Naive thymus-derived CD8-positive, alpha-beta T cell (primary cell): ENCODE data around the gene FSD2. TPM values are rescaled to one million over a fixed set of nuclear protein-coding genes. Genes with fewer than 3 reads are reported as not detected.
A peak's percentile ranks its signal among the peaks of the same experiment; 100 is the strongest.

ENCODE experiments used
- ATAC-seq, 2 donors: fragments of 150-1000 bp; cut with Tn5 transposase in 1 of 2; sonication (Bioruptor Pico), chemical (Tn5 transposase) in 1 of 2; 1 replicate in 1 of 2; 2 replicates in 1 of 2; pipeline ENCODE4 v1.10.0; 2021; ENCODE audit warnings: mild to moderate bottlenecking in 2 of 2, moderate library complexity in 2 of 2
- POLR2A ChIA-PET: fragments of 350-600 bp; sonication (Branson Sonifier 250); formaldehyde crosslinking; loops from one replicate; lab custom pipeline; 2021; ENCODE audit warnings: antibody characterized with exemption; lab: Charles Lee
- DNase-seq, 10 donors: peaks; one replicate each; pipeline versions ENCODE4 v3.0.0 to v3.0.0-alpha.2; 2020 to 2022
- H3K27ac Mint-ChIP-seq, 10 donors: one replicate each; pipeline ENCODE4 v1.8.0; 2020 to 2022; ENCODE audit warnings: mild to moderate bottlenecking in 10 of 10, mixed read lengths in 10 of 10, moderate library complexity in 4 of 10, inconsistent platforms in 1 of 10
- H3K27me3 Mint-ChIP-seq, 5 donors: one replicate each; pipeline ENCODE4 v1.8.0; 2021 to 2022; ENCODE audit warnings: mixed read lengths in 5 of 5
- H3K36me3 Mint-ChIP-seq, 3 donors: one replicate each; pipeline ENCODE4 v1.8.0; 2020 to 2022; ENCODE audit warnings: mixed read lengths in 3 of 3, mild to moderate bottlenecking in 2 of 3, inconsistent platforms in 1 of 3
- H3K4me1 Mint-ChIP-seq, 4 donors: one replicate each; pipeline ENCODE4 v1.8.0; 2021 to 2022; ENCODE audit warnings: mixed read lengths in 4 of 4
- H3K4me3 Mint-ChIP-seq, 10 donors: one replicate each; pipeline ENCODE4 v1.8.0; 2020 to 2022; ENCODE audit warnings: mild to moderate bottlenecking in 10 of 10, mixed read lengths in 10 of 10, moderate library complexity in 6 of 10, inconsistent platforms in 1 of 10
- H3K9me3 Mint-ChIP-seq, 9 donors: one replicate each; pipeline ENCODE4 v1.8.0; 2020 to 2022; ENCODE audit warnings: mixed read lengths in 9 of 9, mild to moderate bottlenecking in 3 of 9, inconsistent platforms in 1 of 9, moderate library complexity in 1 of 9
- polyA plus RNA-seq, 3 donors: library from polyadenylated mRNA; unstranded; fragments of 300-500 nt; fragmentation: Illumina TruSeq; gene quantifications; one replicate each; pipeline ENCODE4 v1.2.3, GENCODE V29; 2021
- total RNA-seq, 8 experiments: library from RNA in 2 of 8; stranded (reverse) in 2 of 8; gene quantifications; one replicate each; pipeline ENCODE4 v1.2.3 and lab custom pipeline; 2021 to 2026

FSD2 gene
- total and polyA plus RNA-seq, 5 experiments from 2014 or later: 0.08 to 0.17 TPM; not detected in 3

- POLR2A ChIA-PET: no interaction called here
- H3K27ac Mint-ChIP-seq: no peak overlapping the region
- H3K27me3 Mint-ChIP-seq: peaks cover 13 to 31% (median 28%) of the 10 kb centered on the region in 5 donors
Measured at GRCh38 chr15:82803793-82804574, 1.9 kb downstream of the FSD2 start.

GRCh38 chr15:82802497-82802896, 3.4 kb downstream of the FSD2 start:
- ATAC-seq (no peak), DNase-seq (no peak)
- Mint-ChIP-seq H3K27ac (no peak overlapping the region), H3K9me3 (no peaks in the 10 kb centered on the region), H3K27me3 (peaks cover 14 to 33% (median 31%) of the 10 kb centered on the region in 5 donors), H3K4me3 (no peak overlapping the region), H3K36me3 (no peaks in the 10 kb centered on the region), H3K4me1 (peaks cover 0 to 11% (median 0%) of the 10 kb centered on the region in 4 donors)
- POLR2A ChIA-PET: no interaction called here

More at GRCh38 chr15:82803793-82804574, 1.9 kb downstream of the FSD2 start:
- no peaks in the 10 kb centered on the region for H3K9me3 Mint-ChIP-seq
- H3K36me3 Mint-ChIP-seq: no peaks in the 10 kb centered on the region
- peaks cover 4 to 16% (median 6%) of the 10 kb centered on the region in 4 donors for H3K4me1 Mint-ChIP-seq
- ATAC-seq (no peak), DNase-seq (no peak)
- H3K4me3 Mint-ChIP-seq: no peak overlapping the region

GRCh38 chr15:82799183-82799841, 6.6 kb downstream of the FSD2 start:
- H3K4me3 Mint-ChIP-seq: no peak overlapping the region
- peaks cover 14 to 40% (median 31%) of the 10 kb centered on the region in 5 donors for H3K27me3 Mint-ChIP-seq
- H3K9me3 Mint-ChIP-seq: peaks cover 0 to 6% (median 2%) of the 10 kb centered on the region in 9 donors
- no peaks in the 10 kb centered on the region for H3K4me1 Mint-ChIP-seq
- DNase-seq (no peak), ATAC-seq (no peak)
- POLR2A ChIA-PET: no interaction called here
- H3K36me3 Mint-ChIP-seq: peaks cover 0 to 2% (median 1%) of the 10 kb centered on the region in 3 donors
- H3K27ac Mint-ChIP-seq: no peak overlapping the region

GRCh38 chr15:82798531-82799166, 7.2 kb downstream of the FSD2 start:
- POLR2A ChIA-PET: no interaction called here
- ATAC-seq (no peak), DNase-seq (no peak)
- H3K4me3 Mint-ChIP-seq: no peak overlapping the region
- H3K9me3 Mint-ChIP-seq: peaks cover 3 to 13% (median 8%) of the 10 kb centered on the region in 9 donors
- peaks cover 16 to 42% (median 31%) of the 10 kb centered on the region in 5 donors for H3K27me3 Mint-ChIP-seq
- H3K36me3 Mint-ChIP-seq: peaks cover 0 to 9% (median 7%) of the 10 kb centered on the region in 3 donors
- no peak overlapping the region for H3K27ac Mint-ChIP-seq
- H3K4me1 Mint-ChIP-seq: no peaks in the 10 kb centered on the region

DNA sequence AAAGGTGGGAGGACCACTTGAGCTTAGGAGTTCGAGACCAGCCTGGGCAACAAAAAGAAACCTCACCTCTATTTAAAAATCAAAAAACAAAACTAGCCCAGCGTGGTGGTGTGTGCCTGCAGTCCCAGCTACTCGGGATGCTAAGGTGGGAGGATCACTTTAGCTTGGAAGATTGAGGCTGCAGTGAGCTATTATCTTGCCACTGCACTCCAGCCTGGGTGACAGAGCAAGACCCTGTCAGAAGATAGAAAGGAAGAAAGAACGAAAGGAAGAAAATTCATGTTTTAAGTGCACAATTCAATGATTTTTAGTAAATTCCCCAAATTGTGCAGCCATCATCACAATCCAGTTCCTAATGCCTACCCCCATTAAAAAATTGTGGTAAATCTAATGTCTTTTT, 7.8 kb downstream of the FSD2 start:
- no peak for ATAC-seq

DNA sequence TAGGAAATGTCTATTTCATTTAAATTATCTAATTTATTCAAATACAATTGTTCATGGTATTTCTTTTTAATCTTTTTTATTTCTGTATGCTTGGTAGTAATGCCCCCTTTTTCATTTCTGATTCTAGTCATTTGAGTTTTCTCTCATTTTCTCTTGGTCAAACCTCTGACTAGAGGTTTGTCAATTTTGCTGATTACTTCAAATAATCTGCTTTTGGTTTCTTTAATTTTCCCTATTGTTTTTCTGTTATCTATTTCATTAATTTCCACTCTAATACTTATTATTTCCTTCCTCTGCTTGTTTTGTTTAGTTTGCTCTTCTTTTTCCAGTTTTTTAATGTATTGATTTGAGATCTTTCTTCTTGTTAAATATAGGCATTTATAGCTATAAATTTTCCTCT, 12.1 kb downstream of the FSD2 start:
- POLR2A ChIA-PET: no interaction called here
- peaks cover 3 to 9% (median 5%) of the 10 kb centered on the region in 5 donors for H3K27me3 Mint-ChIP-seq
- H3K4me1 Mint-ChIP-seq: no peaks in the 10 kb centered on the region
- no peak overlapping the region for H3K4me3 Mint-ChIP-seq
- ATAC-seq (no peak), DNase-seq (no peak)
- H3K27ac Mint-ChIP-seq: no peak overlapping the region
- peaks cover 3 to 18% (median 11%) of the 10 kb centered on the region in 9 donors for H3K9me3 Mint-ChIP-seq
- peaks cover 0 to 14% (median 7%) of the 10 kb centered on the region in 3 donors for H3K36me3 Mint-ChIP-seq

More for the DNA sequence above, 7.8 kb downstream of the FSD2 start:
- Mint-ChIP-seq H3K27me3 (peaks cover 11 to 42% (median 27%) of the 10 kb centered on the region in 5 donors), H3K4me1 (no peaks in the 10 kb centered on the region), H3K27ac (no peak overlapping the region), H3K9me3 (peaks cover 3 to 18% (median 9%) of the 10 kb centered on the region in 9 donors), H3K4me3 (no peak overlapping the region), H3K36me3 (peaks cover 0 to 14% (median 7%) of the 10 kb centered on the region in 3 donors)
- no peak for DNase-seq
- POLR2A ChIA-PET: no interaction called here

GRCh38 chr15:82792068-82792467, 13.8 kb downstream of the FSD2 start:
- H3K36me3 Mint-ChIP-seq: peaks cover 0 to 14% (median 7%) of the 10 kb centered on the region in 3 donors
- no peak overlapping the region for H3K4me3 Mint-ChIP-seq
- peaks cover 0 to 9% (median 3%) of the 10 kb centered on the region in 5 donors for H3K27me3 Mint-ChIP-seq
- H3K4me1 Mint-ChIP-seq: no peaks in the 10 kb centered on the region
- H3K9me3 Mint-ChIP-seq: peaks cover 3 to 18% (median 11%) of the 10 kb centered on the region in 9 donors
- ATAC-seq: no peak
- POLR2A ChIA-PET: no interaction called here
- no peak overlapping the region for H3K27ac Mint-ChIP-seq
- DNase-seq: no peak

DNA sequence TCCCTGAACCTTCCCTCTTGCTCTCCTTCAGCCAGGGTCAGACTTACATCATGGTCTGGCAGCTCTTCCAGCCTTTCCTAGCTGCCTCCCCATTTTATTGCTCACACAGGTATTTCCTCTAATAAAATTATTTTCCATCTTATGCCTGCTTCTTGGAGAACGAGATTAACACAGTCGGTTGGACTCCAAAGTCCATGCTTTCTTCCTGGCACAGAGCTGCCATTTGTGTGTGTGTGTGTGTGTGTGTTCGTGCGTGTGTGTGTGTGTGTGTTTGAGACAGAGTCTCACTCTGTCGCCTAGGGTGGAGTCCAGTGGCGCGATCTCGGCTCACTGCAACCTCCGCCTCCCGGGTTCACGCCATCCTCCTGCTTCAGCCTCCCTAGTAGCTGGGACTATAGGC, 15.5 kb downstream of the FSD2 start:
- POLR2A ChIA-PET: no interaction called here
- DNase-seq (no peak), ATAC-seq (no peak)
- Mint-ChIP-seq H3K9me3 (peaks cover 5 to 18% (median 11%) of the 10 kb centered on the region in 9 donors), H3K27ac (no peak overlapping the region), H3K4me1 (no peaks in the 10 kb centered on the region), H3K27me3 (peaks cover 0 to 9% (median 2%) of the 10 kb centered on the region in 5 donors), H3K36me3 (peaks cover 0 to 14% (median 7%) of the 10 kb centered on the region in 3 donors), H3K4me3 (no peak overlapping the region)

DNA sequence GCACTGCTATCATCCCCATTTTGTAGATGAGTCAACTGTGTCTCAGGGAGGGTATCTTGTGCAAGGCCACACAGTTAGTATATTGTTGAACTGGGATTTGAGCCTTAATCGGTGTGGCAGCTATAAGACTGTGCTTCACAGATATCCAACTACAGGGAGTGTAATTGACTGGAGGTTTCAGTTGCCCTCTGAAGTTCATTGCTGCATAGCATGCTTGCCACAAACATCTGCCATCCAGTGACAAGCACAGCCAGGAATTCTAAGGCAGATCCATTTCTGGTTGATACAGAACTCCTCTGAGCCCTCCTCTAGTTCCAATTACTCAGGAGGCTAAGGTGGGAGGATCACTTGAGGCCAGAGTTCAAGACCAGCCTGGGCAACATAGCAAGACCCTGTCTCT, 16.4 kb downstream of the FSD2 start:
- Mint-ChIP-seq H3K36me3 (peaks cover 0 to 14% (median 7%) of the 10 kb centered on the region in 3 donors), H3K27me3 (peaks cover 0 to 5% (median 4%) of the 10 kb centered on the region in 5 donors), H3K4me1 (no peaks in the 10 kb centered on the region), H3K27ac (no peak overlapping the region), H3K9me3 (peaks cover 5 to 14% (median 11%) of the 10 kb centered on the region in 9 donors), H3K4me3 (no peak overlapping the region)
- ATAC-seq: no peak
- POLR2A ChIA-PET: no interaction called here
- no peak for DNase-seq

- no peaks in the 10 kb centered on the region for H3K4me1 Mint-ChIP-seq
- H3K36me3 Mint-ChIP-seq: peaks cover 0 to 4% (median 0%) of the 10 kb centered on the region in 3 donors
- peaks cover 0 to 7% (median 0%) of the 10 kb centered on the region in 5 donors for H3K27me3 Mint-ChIP-seq
- POLR2A ChIA-PET: interaction anchor here (0.7 kb wide), 1 partner anchor 58 kb away, joined by 5 read pairs; no protein-coding TSS in a partner anchor
- no peak for ATAC-seq
- peaks cover 0 to 6% (median 2%) of the 10 kb centered on the region in 9 donors for H3K9me3 Mint-ChIP-seq
- H3K27ac Mint-ChIP-seq: no peak overlapping the region
- no peak overlapping the region for H3K4me3 Mint-ChIP-seq
- DNase-seq: no peak
Measured at GRCh38 chr15:82788496-82788895, 17.4 kb downstream of the FSD2 start.

DNA sequence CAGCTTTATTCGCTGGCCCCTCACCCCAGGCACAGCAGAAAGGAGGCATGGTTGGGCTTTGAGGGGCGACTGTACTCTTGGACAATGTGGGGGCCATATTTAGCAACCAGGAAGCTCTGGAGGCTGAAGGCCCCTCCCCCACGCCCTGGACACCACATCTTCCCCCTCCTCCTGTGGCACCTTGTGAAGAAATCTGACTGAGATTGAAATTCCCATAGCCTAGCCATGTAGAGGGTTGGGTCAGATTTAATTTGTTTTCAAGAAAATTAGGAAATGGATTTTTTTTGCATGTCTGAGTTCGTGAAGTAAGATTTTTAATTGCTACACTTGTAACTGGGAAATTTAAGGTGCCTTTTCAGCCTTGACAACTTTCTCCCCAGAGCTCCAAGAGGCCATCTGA, 24.5 kb downstream of the FSD2 start:
- Mint-ChIP-seq H3K9me3 (peaks cover 0 to 6% (median 0%) of the 10 kb centered on the region in 9 donors), H3K27me3 (peaks cover 0 to 8% (median 1%) of the 10 kb centered on the region in 5 donors), H3K4me1 (no peaks in the 10 kb centered on the region), H3K36me3 (peaks cover 0 to 5% (median 0%) of the 10 kb centered on the region in 3 donors), H3K27ac (peak overlapping the region in 1 of 10 donors; percentile 40), H3K4me3 (no peak overlapping the region)
- POLR2A ChIA-PET: interaction anchor here (0.7 kb wide), 1 partner anchor 15 kb away, joined by 3 read pairs; no protein-coding TSS in a partner anchor
- DNase-seq (no peak), ATAC-seq (no peak)

DNA sequence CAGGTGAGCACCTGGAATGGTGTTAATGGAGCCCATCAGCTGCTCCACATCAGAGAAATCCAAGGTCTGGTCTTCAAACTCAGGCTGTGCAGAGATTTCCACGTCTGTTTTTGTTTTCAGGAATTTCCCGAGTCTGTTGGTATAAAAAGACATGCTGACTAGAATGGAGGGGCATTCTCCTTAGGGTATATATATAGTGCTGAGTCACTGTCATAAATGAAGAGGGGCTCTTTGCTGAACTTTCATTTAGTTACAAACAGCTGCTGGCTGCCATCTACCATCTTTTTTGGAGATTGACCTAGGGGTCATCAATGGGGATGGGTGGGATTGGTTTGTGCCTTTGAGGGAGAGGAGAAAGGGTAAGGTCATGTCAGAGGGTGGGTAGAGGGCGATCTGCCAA, 27.1 kb downstream of the FSD2 start:
- DNase-seq (no peak), ATAC-seq (no peak)
- Mint-ChIP-seq H3K36me3 (peaks cover 0 to 5% (median 0%) of the 10 kb centered on the region in 3 donors), H3K9me3 (no peaks in the 10 kb centered on the region), H3K27me3 (peaks cover 0 to 4% (median 1%) of the 10 kb centered on the region in 5 donors), H3K4me1 (no peaks in the 10 kb centered on the region), H3K4me3 (no peak overlapping the region), H3K27ac (no peak overlapping the region)
- POLR2A ChIA-PET: no interaction called here
